Lung (tissue), 12 donors: ENCODE measurements around the gene TOB1. TPM values are rescaled to one million over a fixed set of nuclear protein-coding genes. Genes with fewer than 3 reads are reported as not detected.

Source experiments
- ATAC-seq: fragments of 200-7000 bp; cut with Tn5 transposase; one replicate; pipeline ENCODE4 v1.9.1; 2020; ENCODE audit warnings: moderate number of reproducible peaks; ENCODE audit not compliant: insufficient read depth, low FRiP score
- DNase-seq, 3 donors: peaks; one replicate each; pipeline ENCODE4 v3.0.0-alpha.2; 2013 to 2017
- H3K27ac ChIP-seq, 2 donors: one replicate each; pipeline ENCODE4 v1.5.1; 2013; ENCODE audit warnings: mild to moderate bottlenecking in 2 of 2, moderate library complexity in 2 of 2, control low read depth in 1 of 2, inconsistent platforms in 1 of 2, low read depth in 1 of 2, low read length in 1 of 2
- H3K27me3 ChIP-seq, 3 donors: one replicate each; pipeline ENCODE4 v1.5.1; 2013; ENCODE audit warnings: low read length in 2 of 3; ENCODE audit not compliant: control insufficient read depth in 3 of 3, insufficient read depth in 3 of 3
- H3K36me3 ChIP-seq, 4 donors: one replicate each; pipeline ENCODE4 v1.5.1; 2013; ENCODE audit warnings: low read length in 4 of 4, mild to moderate bottlenecking in 1 of 4, moderate library complexity in 1 of 4; ENCODE audit not compliant: control insufficient read depth in 4 of 4, insufficient read depth in 4 of 4
- H3K4me1 ChIP-seq, 5 donors: one replicate each; pipeline ENCODE4 v1.5.1; 2013; ENCODE audit warnings: low read length in 5 of 5, mild to moderate bottlenecking in 2 of 5, moderate library complexity in 1 of 5; ENCODE audit not compliant: control insufficient read depth in 5 of 5, insufficient read depth in 5 of 5
- H3K4me3 ChIP-seq: one replicate; pipeline ENCODE4 v1.5.1; 2013; ENCODE audit warnings: mild to moderate bottlenecking, control low read depth, moderate library complexity
- H3K9ac ChIP-seq, 2 donors: one replicate each; pipeline ENCODE4 v1.5.1; 2013; ENCODE audit warnings: low read length in 2 of 2, control low read depth in 1 of 2; ENCODE audit not compliant: insufficient read depth in 1 of 2
- H3K9me3 ChIP-seq, 4 donors: one replicate each; pipeline ENCODE4 v1.5.1; 2013; ENCODE audit warnings: low read length in 3 of 4, mild to moderate bottlenecking in 1 of 4, moderate library complexity in 1 of 4; ENCODE audit not compliant: control insufficient read depth in 4 of 4, insufficient read depth in 3 of 4
- WGBS, 2 donors: extraction: QIAGEN DNeasy Blood & Tissue Kit; methylation state at CpG; one replicate each; pipeline ENCODE4 v1.1.7; 2013; 5-methylcytosine and 5-hydroxymethylcytosine counted together
- polyA plus RNA-seq, 2 donors: library from polyadenylated mRNA; stranded (reverse); fragments of 200-250 nt; gene quantifications; one replicate each; pipeline ENCODE4 v1.2.1, GENCODE V29; 2013
- total RNA-seq, 2 donors: library from RNA; depleted of rRNA in 1 of 2; stranded (reverse); fragments of >200 nt in 1 of 2; gene quantifications; one replicate each; pipeline ENCODE4 v1.2.1, GENCODE V29; 2014 to 2021
- TF ChIP-seq, protein P1 (sequence below): IDR thresholded peaks from 2 replicates; pipeline ENCODE4 v1.5.1; 2012; ENCODE audit warnings: mild to moderate bottlenecking; ENCODE audit errors: control extremely low read depth, extremely low read depth
- donor health status: control.
- donor health status: control.
- donor health status: Bipolar disorder and iron deficiency.
- donor health status: healthy.
- donor health status: DM: yes; HTN: yes; CAD: no.

The TOB1 gene
- total and polyA plus RNA-seq, 4 donors = 15.3 to 75.5 (median 29.5) TPM

- TF ChIP-seq, protein P1, sequence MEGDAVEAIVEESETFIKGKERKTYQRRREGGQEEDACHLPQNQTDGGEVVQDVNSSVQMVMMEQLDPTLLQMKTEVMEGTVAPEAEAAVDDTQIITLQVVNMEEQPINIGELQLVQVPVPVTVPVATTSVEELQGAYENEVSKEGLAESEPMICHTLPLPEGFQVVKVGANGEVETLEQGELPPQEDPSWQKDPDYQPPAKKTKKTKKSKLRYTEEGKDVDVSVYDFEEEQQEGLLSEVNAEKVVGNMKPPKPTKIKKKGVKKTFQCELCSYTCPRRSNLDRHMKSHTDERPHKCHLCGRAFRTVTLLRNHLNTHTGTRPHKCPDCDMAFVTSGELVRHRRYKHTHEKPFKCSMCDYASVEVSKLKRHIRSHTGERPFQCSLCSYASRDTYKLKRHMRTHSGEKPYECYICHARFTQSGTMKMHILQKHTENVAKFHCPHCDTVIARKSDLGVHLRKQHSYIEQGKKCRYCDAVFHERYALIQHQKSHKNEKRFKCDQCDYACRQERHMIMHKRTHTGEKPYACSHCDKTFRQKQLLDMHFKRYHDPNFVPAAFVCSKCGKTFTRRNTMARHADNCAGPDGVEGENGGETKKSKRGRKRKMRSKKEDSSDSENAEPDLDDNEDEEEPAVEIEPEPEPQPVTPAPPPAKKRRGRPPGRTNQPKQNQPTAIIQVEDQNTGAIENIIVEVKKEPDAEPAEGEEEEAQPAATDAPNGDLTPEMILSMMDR = no peak
- no peak overlapping the region for H3K27ac ChIP-seq
- H3K27me3 ChIP-seq = no peaks in the 10 kb centered on the region
- H3K9ac ChIP-seq = no peak overlapping the region
- H3K4me1 ChIP-seq = peaks cover 0 to 26% (median 9%) of the 10 kb centered on the region in 5 donors
- no peaks in the 10 kb centered on the region for H3K9me3 ChIP-seq
- ATAC-seq (no peak), DNase-seq (no peak)
- WGBS, 2 donors = 90 to 91% methylated on average over 9 of the region's 9 CpGs
- no peaks in the 10 kb centered on the region for H3K36me3 ChIP-seq
- no peak overlapping the region for H3K4me3 ChIP-seq
Measured at GRCh38 chr17:50902372-50903353, 36.5 kb upstream of the TOB1 start.

DNA sequence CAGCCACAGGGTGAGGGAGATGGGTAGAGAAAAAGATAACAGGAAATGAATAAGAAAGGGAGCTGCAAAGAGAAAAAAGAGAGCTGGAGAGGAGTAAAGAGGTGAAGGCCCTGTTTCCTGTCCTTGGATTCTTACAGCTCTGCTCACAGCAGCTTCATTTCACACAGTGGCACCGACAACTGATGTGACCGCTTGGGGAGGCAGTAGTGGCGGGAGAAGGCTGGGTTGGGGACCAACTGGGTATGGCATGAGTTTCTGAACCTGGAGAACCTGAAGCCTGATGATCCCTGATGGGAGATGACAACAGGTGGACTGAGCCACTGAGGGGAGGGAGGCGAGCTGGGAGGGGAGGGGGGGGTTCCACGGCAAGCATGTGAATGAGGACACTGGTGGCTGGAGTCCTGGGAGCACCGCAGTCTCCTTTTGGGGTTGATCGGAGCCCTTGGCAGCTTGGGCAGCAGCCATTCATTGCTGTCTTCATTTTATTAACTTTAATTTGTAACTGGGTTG, 34.3 kb upstream of the TOB1 start:
- Histone ChIP-seq H3K27ac (no peak overlapping the region), H3K9ac (no peak overlapping the region), H3K27me3 (no peaks in the 10 kb centered on the region), H3K36me3 (no peaks in the 10 kb centered on the region), H3K4me3 (no peak overlapping the region), H3K4me1 (peaks cover 0 to 24% (median 9%) of the 10 kb centered on the region in 5 donors), H3K9me3 (no peaks in the 10 kb centered on the region)
- ATAC-seq (no peak), DNase-seq (no peak)
- WGBS, 2 donors = 90 to 98% methylated on average over 7 of the region's 7 CpGs
- TF ChIP-seq, protein P1 = no peak

- no peak for ATAC-seq
- WGBS, 2 donors = 90 to 93% methylated on average over 17 of the region's 17 CpGs
- H3K9ac ChIP-seq = no peak overlapping the region
- H3K27ac ChIP-seq = no peak overlapping the region
- TF ChIP-seq, protein P1 = no peak
- DNase-seq = no peak
- H3K27me3 ChIP-seq = no peaks in the 10 kb centered on the region
- peaks cover 0 to 17% (median 9%) of the 10 kb centered on the region in 5 donors for H3K4me1 ChIP-seq
- H3K9me3 ChIP-seq = no peaks in the 10 kb centered on the region
- no peaks in the 10 kb centered on the region for H3K36me3 ChIP-seq
- no peak overlapping the region for H3K4me3 ChIP-seq
Measured at GRCh38 chr17:50899559-50900319, 33.6 kb upstream of the TOB1 start.
